Smooth muscle cell of the brain vasculature (primary cell): ENCODE results near the gene EPOP.
"Not testable (repeated sequence)": the region's sequence is repeated elsewhere in the genome, so short reads cannot be mapped to it uniquely, and the experiment has no call there.

Experiments
- DNase-seq: peaks from one replicate; pipeline ENCODE4 v3.0.0-alpha.2; 2012; ENCODE audit warnings: low read depth, low spot score

EPOP gene

GRCh38 chr17:38653230-38653629, 21.5 kb downstream of the EPOP start:
- no peak for DNase-seq

GRCh38 chr17:38650653-38651173, 24.0 kb downstream of the EPOP start:
- DNase-seq = not testable (repeated sequence)

DNA sequence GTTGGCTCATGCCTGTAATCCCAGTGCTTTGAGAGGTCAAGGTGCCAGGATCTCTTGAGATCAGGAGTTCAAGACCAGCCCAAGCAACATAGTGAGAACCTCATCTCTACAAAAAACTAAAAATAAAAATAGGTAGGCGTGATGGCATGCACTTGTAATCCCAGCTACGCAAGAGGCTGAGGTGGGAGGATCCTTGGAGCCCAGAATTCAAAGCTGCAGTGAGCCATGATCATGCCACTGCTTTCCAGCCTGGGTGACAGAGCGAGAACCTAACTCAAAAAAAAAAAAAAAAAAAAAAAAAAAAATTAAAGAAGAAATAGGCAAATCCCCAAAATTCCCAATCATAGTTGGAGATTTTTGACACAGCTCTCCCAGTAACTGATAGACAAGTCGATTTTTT, 36.8 kb downstream of the EPOP start:
- DNase-seq = no peak

DNA sequence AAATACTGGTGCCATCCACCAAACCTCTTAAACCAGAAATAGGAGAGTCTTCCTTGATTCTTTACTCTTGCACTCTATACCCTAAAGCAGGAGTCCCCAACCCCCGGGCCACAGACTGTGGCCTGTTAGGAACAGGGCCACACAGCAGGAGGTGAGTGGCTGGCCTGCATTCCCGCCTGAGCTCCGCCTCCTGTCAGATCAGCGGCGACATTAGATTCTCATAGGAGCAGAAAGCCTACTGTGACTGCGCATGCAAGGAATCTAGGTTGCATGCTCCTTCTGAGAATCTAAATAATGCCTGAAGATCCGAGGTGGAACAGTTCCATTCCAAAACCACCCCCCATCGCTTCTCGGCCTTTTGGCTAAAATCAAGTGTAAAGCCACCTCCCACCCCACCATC, 38.7 kb downstream of the EPOP start:
- DNase-seq = no peak

GRCh38 chr17:38632334-38632733, 42.4 kb downstream of the EPOP start:
- no peak for DNase-seq

DNA sequence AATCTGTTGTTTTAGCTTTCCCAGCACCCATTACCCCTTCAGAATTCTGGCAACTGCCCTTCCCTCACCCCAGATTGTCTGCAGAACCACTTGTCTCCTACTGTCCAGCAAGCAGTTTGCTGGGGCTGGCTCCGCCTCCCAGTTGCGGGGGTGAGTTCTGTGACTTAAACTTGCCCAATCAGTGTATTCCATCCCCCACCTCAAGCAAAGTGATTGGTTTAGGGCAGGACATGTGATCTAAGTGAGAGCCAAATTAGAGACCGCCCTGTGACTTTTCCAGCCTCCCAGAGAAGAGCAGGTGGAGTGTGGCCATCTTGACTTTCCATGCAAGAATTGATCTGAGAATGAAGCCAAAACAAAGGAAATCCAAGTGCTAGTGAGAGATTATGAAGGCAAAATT, 46.3 kb downstream of the EPOP start:
- no peak for DNase-seq

GRCh38 chr17:38627957-38628356, 46.8 kb downstream of the EPOP start:
- DNase-seq = no peak

- not testable (repeated sequence) for DNase-seq
These were observed 48.0 kb downstream of the EPOP start for GRCh38 chr17:38626606-38627226.

DNA sequence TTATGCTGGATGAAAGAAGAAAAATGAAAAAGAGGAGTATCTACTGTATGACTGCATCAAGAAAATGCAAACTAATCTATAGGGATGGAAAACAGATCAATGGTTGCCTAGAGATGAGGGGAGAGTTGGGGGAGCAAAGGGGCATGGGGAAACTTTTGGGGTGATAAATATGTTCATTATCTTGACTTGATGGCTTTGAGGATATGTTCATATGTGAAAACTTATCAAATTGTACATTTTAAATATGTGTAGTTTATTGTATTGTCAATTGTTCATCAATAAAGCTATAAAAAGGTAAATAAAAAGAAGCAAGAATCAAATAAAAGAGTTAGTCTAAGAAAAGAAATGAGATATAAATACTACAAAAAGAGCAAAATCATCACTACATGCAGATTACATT, 49.3 kb downstream of the EPOP start:
- DNase-seq = no peak

DNA sequence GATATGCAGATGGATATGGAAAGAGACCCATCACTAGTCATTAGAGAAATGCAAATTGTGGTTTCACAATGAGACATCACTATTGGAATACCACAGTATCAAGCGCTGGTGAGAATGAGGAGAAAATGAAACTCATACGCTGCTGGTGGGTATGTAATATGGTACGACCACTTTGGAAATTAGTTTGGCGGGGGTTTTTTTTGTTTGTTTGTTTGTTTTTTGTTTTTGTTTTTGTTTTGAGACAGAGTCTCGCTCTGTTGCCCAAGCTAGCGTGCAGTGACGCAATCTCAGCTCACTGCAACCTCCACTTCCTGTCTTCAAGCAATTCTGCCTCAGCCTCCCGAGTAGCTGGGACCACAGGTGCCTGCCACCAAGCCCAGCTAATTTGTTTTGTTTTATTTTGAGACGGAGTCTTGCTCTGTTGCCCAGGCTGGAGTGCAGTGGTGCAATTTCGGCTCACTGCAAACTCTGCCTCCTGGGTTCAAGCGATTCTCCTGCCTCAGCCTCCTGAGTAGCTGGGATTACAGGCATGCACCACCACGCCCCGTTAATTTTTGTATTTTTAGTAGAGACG, 49.9 kb downstream of the EPOP start:
- not testable (repeated sequence) for DNase-seq
